ENCODE data around the gene DHX58.

Gene DHX58

GRCh38 chr17:42109086-42109485, 3.4 kb downstream of the DHX58 start:
- DNase-seq, result no peak

GRCh38 chr17:42107597-42108576, 4.6 kb downstream of the DHX58 start:
- peak; percentile 94 for DNase-seq

GRCh38 chr17:42107124-42107523, 5.4 kb downstream of the DHX58 start:
- DNase-seq, result no peak

DNA sequence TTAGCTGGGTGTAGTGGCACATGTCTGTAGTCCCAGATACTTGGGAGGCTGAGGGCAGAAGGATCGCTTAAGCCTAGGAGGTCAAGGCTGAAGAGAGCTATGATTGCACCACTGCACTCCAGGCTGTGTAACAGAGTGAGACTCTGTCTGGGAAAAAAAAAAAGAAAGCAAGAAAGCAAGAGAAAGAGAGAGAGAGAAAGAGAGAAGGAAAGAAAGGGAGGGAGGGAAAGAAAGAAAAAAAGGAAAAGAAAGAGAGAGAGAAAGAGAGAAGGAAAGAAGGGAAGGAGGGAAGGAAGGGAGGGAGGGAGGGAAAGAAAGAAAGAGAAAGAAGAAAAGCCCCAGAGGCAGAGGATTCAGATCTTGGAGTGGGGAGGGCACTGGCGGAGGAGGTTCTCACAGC, 6.5 kb downstream of the DHX58 start:
- DNase-seq, result no peak

- no peak for DNase-seq
Measured at GRCh38 chr17:42104264-42104663, 8.2 kb downstream of the DHX58 start.

DNA sequence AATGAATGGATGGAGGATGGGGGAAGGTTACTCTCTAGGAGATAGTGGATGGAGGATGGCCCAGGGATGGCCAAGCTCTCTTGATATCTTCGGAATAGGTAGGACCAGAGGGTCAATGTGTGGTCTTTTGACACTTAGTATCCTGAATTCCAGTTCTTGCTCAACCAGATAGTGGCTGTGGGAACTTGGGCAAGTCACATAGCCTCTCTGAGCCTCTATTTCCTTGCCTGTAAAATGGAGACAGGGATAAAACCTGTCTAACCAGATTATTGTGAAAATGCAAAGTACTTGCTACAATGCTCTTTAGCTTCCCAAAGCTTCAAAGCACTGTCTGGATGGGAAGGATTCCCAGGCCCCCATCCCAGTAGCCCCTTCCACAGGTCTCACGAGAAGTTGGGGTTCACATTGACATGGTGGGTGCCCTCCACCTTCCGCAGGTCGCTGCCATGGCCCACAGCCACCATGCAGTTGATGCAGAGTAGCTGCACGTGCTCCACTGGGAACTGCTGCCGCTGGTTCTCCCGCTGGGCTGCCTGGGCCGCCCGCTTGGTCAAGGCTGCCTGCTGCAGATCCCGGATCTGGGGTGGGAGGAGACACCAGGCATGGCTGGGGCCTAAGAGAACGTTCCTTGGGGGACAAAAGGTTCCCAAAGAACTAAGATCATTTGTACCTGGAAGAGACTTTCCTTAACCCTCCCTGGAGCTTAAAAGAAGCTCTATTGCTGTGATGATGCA, 9.1 kb downstream of the DHX58 start:
- DNase-seq, result no peak

GRCh38 chr17:42101513-42102292, 10.8 kb downstream of the DHX58 start:
- DNase-seq, result peak; percentile 87

DNA sequence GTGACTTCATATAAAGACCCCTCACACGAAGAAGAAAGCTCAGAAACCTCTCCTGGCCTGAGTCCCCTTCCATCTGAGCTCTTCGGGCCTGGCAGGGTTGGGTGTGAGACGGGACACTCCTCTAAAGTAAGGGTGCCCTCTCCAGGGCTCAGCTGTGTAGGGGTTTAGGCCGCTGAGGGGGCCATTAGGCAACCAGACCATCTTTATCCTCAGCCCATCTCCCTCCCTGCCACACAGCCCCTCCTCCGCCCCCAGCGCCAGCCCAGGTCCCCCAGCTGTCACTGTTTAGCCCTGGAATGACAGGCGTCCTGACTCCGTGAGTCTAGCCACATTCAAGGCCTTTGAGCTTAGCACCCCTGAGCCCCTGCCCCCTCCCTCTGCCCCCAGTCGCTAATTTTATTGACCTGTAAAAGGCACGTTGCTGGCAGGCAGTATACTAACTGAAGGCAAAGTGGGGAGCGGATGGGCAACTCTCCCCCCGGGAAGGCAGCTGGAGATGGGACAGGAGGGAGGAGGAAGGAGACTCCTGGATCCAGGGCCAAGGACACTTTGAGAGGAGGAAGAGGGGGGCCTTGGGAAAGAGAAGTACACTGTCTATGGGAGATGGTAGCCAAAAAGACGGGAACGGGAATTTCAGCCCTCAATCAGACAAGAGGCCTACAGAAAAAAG, 13.6 kb downstream of the DHX58 start:
- DNase-seq, result no peak

DNA sequence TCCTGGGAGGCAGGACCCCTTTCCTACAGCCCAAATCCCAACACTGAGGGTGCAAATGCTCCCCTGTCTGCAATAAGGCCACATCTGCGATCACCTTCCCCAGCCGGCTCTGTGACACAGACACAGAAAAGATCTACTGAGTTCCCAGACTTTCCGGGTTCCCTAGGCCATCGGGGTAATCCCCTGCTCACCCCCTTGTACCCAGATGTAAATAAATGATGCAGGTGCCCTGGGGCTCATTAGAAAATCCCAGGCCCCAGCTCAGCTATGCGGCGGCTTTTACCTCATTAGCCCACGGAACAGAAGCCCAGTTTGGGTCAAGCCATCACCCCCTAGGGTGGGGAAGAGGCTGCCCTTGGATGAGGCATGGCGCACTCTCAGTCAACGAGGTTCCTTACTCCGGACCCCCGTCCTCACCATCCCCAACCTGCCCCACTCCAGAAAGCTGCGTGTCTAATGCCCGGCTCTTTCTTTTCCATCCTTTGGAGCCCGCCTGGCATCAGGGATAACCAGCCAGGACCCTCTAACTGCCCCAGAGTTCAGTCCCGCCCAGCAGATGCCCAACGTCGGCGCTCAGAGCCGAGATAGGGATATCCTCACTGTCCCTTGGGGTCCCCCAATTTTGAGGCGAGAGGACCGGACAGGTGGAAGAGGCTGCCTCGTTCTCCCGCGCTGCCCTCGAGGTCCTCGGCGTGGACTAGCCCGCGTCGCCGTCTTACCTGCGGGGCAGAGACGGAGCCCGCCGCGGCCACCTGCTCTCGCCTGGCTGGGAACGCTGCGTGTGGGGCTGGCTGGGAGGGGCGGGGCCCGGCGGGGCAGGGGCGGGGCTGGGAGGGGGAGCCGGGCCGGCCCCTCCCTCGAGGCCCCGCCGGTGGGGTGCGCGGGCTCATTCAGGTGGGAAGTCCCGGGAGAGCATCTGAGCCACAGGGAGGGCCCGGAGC, 14.6 kb downstream of the DHX58 start, which contains the start of gene ZNF385C:
Gene ZNF385C, minus strand, starts transcription at position 783 of the 941 bp plus-strand sequence. CDS start 35,417 bp downstream, outside the sequence.
- DNase-seq, result peak; percentile 81

- DNase-seq, result no peak
Measured at GRCh38 chr17:42096360-42097111, 16.0 kb downstream of the DHX58 start.

- no peak for DNase-seq
Measured at GRCh38 chr17:42094375-42095069, 18.0 kb downstream of the DHX58 start.

GRCh38 chr17:42092939-42093338, 19.6 kb downstream of the DHX58 start:
- DNase-seq, result no peak

- DNase-seq, result no peak
Measured at GRCh38 chr17:42090964-42091790, 21.3 kb downstream of the DHX58 start.

DNA sequence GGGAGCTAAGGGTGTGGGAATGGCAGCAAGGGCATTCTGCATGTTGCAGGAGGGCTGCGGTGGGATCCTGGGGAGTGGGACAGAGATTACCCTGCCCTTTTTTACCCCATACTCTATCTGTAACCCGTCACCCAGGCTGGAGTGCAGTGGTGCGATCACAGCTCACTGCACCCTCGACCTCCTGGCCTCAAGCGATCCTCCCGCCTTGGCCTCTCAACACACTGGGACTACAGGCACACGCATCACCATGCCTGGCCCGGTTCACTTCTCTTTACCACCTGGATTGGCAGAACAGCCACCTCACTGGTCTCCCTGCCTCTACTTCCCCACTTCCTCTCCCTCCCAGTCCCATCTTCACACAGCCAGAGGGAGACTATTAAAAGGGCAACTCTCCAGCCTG, 23.8 kb downstream of the DHX58 start:
- no peak for DNase-seq

DNA sequence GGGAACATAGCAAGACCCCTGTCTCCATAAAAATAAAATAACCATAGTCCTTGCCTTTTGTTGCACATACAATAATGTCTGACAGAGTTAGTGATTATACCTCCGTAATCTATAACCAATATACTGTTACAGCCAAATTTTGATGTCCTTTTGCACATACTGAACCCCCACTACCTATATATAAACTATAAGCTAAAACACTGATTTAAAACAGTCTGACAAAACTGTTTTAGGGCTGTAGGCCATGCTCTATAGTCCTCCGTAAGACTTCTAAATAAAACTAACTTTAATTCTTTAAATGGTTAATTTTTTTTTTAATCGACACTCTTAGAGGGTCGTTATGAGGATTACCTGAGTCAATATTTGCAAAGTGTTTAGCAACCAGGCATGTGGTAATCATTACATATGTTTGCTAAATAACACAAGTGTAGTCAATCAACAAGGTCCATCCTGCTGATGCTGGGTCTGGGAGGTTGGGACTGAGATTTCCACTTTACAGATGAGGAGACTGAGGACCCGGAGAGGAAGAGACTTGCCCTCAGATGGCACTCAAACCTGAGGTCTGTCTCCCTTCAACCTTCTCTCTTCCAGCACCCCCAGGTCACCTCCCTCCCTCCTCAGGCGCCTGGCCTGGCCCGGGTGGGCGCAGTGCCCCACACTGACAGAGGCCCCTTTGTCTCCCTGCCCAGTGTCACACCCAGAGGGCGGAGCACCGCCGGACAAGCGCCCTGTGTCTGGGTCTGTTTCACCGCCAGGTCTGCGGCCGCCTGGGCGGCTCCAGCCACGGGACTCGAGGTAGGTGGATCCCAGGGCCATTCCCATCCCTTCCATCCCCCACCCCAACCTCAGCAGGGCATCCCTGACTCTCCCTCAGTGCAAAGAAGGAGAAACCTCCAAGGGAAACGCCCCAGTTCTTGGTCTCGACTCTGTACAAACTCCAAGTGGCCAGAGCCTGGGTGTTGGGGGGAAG, 24.5 kb downstream of the DHX58 start:
- no peak for DNase-seq

- no peak for DNase-seq
Measured at GRCh38 chr17:42087042-42087701, 25.3 kb downstream of the DHX58 start.

- DNase-seq, result no peak
Measured at GRCh38 chr17:42081516-42082129, 30.9 kb downstream of the DHX58 start.
